GM12878 (cell line): Measurements from ENCODE around the gene HS3ST6. TPM values are rescaled to one million over a fixed set of nuclear protein-coding genes. Genes with fewer than 3 reads are reported as not detected.

Experiments
- ATF2 ChIP-seq: IDR thresholded peaks from 2 replicates; pipeline ENCODE4 v1.6.1; 2012; ENCODE audit warnings: low read length, inconsistent platforms
- BCL11A ChIP-seq: IDR thresholded peaks from 2 replicates; pipeline ENCODE4 v1.6.1; 2011; ENCODE audit warnings: low read depth, low read length
- BRCA1 ChIP-seq: IDR thresholded peaks from 2 replicates; pipeline ENCODE4 v1.6.1; 2011; ENCODE audit warnings: low read depth, low read length, improper control_type of control experiment
- CREB1 ChIP-seq: IDR thresholded peaks from 2 replicates; pipeline ENCODE4 v1.6.1; 2012; ENCODE audit warnings: low read depth, mild to moderate bottlenecking, inconsistent platforms
- CREM ChIP-seq: IDR thresholded peaks from 2 replicates; pipeline ENCODE4 v1.6.1; 2014; ENCODE audit warnings: antibody characterized with exemption, low read depth
- DPF2 ChIP-seq: fragments of 450-650 bp; IDR thresholded peaks from 2 replicates; pipeline ENCODE4 v1.6.1; 2017; ENCODE audit warnings: mild to moderate bottlenecking
- EED ChIP-seq: sonication (generic); IDR thresholded peaks from 2 replicates; pipeline ENCODE4 v1.6.1; 2016; ENCODE audit warnings: antibody characterized with exemption, low read depth
- KAT2A ChIP-seq: conservative IDR thresholded peaks from 2 replicates; pipeline ENCODE4 v1.6.1; 2011; ENCODE audit warnings: low read depth, low read length; ENCODE audit not compliant: control insufficient read depth
- KLF5 ChIP-seq: fragments of 450-650 bp; IDR thresholded peaks from 2 replicates; pipeline ENCODE4 v1.6.1; 2014; ENCODE audit warnings: mild to moderate bottlenecking; ENCODE audit not compliant: partially characterized antibody
- LARP7 ChIP-seq: fragments of 450-650 bp; IDR thresholded peaks from 2 replicates; pipeline ENCODE4 v1.6.1; 2017; ENCODE audit warnings: mild to moderate bottlenecking
- MXI1 ChIP-seq: fragments of 150-350 bp; IDR thresholded peaks from 2 replicates; pipeline ENCODE4 v1.6.1; 2011; ENCODE audit warnings: low read depth, mild to moderate bottlenecking, inconsistent platforms, low read length, improper control_type of control experiment
- NR2C2 ChIP-seq: IDR thresholded peaks from 2 replicates; pipeline ENCODE4 v1.6.1; 2011; ENCODE audit warnings: borderline replicate concordance, low read depth; ENCODE audit not compliant: control insufficient read depth, insufficient read length
- NRF1 ChIP-seq: conservative IDR thresholded peaks from 2 replicates; pipeline ENCODE4 v1.6.1; 2011; ENCODE audit warnings: mild to moderate bottlenecking, low read depth, low read length, improper control_type of control experiment
- POLR2AphosphoS2 ChIP-seq: IDR thresholded peaks from 2 replicates; pipeline ENCODE4 v1.6.1; 2011; ENCODE audit warnings: low read depth, mild to moderate bottlenecking, low read length, improper control_type of control experiment, moderate library complexity
- POU2F2 ChIP-seq: IDR thresholded peaks from 3 replicates; pipeline ENCODE4 v1.6.1; 2011; ENCODE audit warnings: low read depth, mild to moderate bottlenecking, low read length, borderline replicate concordance
- RCOR1 ChIP-seq: conservative IDR thresholded peaks from 2 replicates; pipeline ENCODE4 v1.6.1; 2012; ENCODE audit warnings: low read depth, low read length, improper control_type of control experiment
- RUNX3 ChIP-seq: IDR thresholded peaks from 2 replicates; pipeline ENCODE4 v1.6.1; 2012; ENCODE audit warnings: low read length, inconsistent platforms
- SMAD5 ChIP-seq: IDR thresholded peaks from 2 replicates; pipeline ENCODE4 v1.6.1; 2016; ENCODE audit warnings: antibody characterized with exemption, low read depth
- SP1 ChIP-seq: IDR thresholded peaks from one replicate; pipeline ENCODE4 v1.6.1; 2011; ENCODE audit warnings: low read depth, low read length
- SPI1 ChIP-seq: IDR thresholded peaks from 2 replicates; pipeline ENCODE4 v1.6.1; 2011; ENCODE audit warnings: low read depth, mild to moderate bottlenecking, low read length, moderate library complexity, borderline replicate concordance; ENCODE audit not compliant: insufficient read depth
- TAF1 ChIP-seq: IDR thresholded peaks from 2 replicates; pipeline ENCODE4 v1.6.1; 2011; ENCODE audit warnings: mild to moderate bottlenecking, low read depth, low read length, borderline replicate concordance
- TCF12 ChIP-seq: IDR thresholded peaks from 2 replicates; pipeline ENCODE4 v1.6.1; 2011; ENCODE audit warnings: low read depth, mild to moderate bottlenecking, low read length
- YY1 ChIP-seq: IDR thresholded peaks from 2 replicates; pipeline ENCODE4 v1.6.1; 2011; ENCODE audit warnings: low read depth, mild to moderate bottlenecking, low read length
- ZBED1 ChIP-seq: IDR thresholded peaks from 2 replicates; pipeline ENCODE4 v1.6.1; 2016; ENCODE audit warnings: borderline replicate concordance
- ZNF207 ChIP-seq: fragments of 450-650 bp; IDR thresholded peaks from 2 replicates; pipeline ENCODE4 v1.6.1; 2014; ENCODE audit warnings: antibody characterized with exemption, mild to moderate bottlenecking, borderline replicate concordance
- ZNF24 ChIP-seq: fragments of 450-650 bp; IDR thresholded peaks from 2 replicates; pipeline ENCODE4 v1.6.1; 2017; ENCODE audit warnings: antibody characterized with exemption, mild to moderate bottlenecking
- ZNF622 ChIP-seq: fragments of 450-650 bp; IDR thresholded peaks from 2 replicates; pipeline ENCODE4 v1.6.1; 2017; ENCODE audit warnings: mild to moderate bottlenecking, inconsistent platforms
- ZZZ3 ChIP-seq: IDR thresholded peaks from 2 replicates; pipeline ENCODE4 v1.6.1; 2011; ENCODE audit warnings: low read depth; ENCODE audit not compliant: control insufficient read depth, insufficient read length
- polyA plus RNA-seq, 11 experiments: library from polyadenylated mRNA; depleted of rRNA in 4 of 11; unstranded in 6 of 11; stranded (reverse) in 5 of 11; fragments of >200 nt; fragmentation: Nextera tagmentation in 4 of 11; fragmentation: Illumina TruSeq in 1 of 11; extraction: Ambion mirVana in 4 of 11; extraction: Trizol in 1 of 11; gene quantifications; 1 replicate in 1 of 11; 2 replicates in 10 of 11; pipeline versions ENCODE4 v1.2.1 to v1.2.3, GENCODE V29; 2011 to 2016; ENCODE audit warnings: inconsistent platforms in 2 of 11, missing spikeins in 2 of 11, low read depth in 1 of 11
- total RNA-seq, 4 experiments: library from RNA; depleted of rRNA in 3 of 4; stranded (reverse); fragments of >200 nt in 3 of 4; fragmentation: Illumina TruSeq in 1 of 4; extraction: Trizol in 1 of 4; gene quantifications; 2 replicates each; pipeline versions ENCODE4 v1.2.1 to v1.2.3, GENCODE V29; 2013 to 2021
- TF ChIP-seq, protein P1 (sequence below): fragments of 450-650 bp; IDR thresholded peaks from 2 replicates; pipeline ENCODE4 v1.6.1; 2017; ENCODE audit warnings: low read depth, mild to moderate bottlenecking, moderate library complexity
- TF ChIP-seq, protein P2 (sequence below): fragments of 450-650 bp; IDR thresholded peaks from 2 replicates; pipeline ENCODE4 v1.6.1; 2016; ENCODE audit warnings: mild to moderate bottlenecking

HS3ST6 gene
- total and polyA plus RNA-seq, 10 of the 15 experiments (the other 5 are each of a cell fraction or from before 2014, with no cell fraction given), result not detected

- TF ChIP-seq POLR2AphosphoS2 (no peak), SMAD5 (no peak), TAF1 (no peak), MXI1 (peak; percentile 78), ZNF24 (0 out of 2 replicates have a peak, but pooled peaks have one; percentile 62), SPI1 (no peak), ZBED1 (no peak), SP1 (peak; percentile 29), ZNF622 (no peak), BRCA1 (no peak), ZNF207 (peak; percentile 60; the same call in 1 of the 2 replicates), ATF2 (no peak), CREM (no peak), TCF12 (no peak), KLF5 (no peak), BCL11A (no peak), EED (no peak), RCOR1 (no peak), NR2C2 (no peak), KAT2A (no peak), ZZZ3 (no peak), DPF2 (peak; percentile 70; the same call in 1 of the 2 replicates), NRF1 (peak; percentile 91), RUNX3 (peak; percentile 38), POU2F2 (no peak), CREB1 (no peak), LARP7 (peak; percentile 92), YY1 (peak; percentile 79)
- TF ChIP-seq, protein P1, sequence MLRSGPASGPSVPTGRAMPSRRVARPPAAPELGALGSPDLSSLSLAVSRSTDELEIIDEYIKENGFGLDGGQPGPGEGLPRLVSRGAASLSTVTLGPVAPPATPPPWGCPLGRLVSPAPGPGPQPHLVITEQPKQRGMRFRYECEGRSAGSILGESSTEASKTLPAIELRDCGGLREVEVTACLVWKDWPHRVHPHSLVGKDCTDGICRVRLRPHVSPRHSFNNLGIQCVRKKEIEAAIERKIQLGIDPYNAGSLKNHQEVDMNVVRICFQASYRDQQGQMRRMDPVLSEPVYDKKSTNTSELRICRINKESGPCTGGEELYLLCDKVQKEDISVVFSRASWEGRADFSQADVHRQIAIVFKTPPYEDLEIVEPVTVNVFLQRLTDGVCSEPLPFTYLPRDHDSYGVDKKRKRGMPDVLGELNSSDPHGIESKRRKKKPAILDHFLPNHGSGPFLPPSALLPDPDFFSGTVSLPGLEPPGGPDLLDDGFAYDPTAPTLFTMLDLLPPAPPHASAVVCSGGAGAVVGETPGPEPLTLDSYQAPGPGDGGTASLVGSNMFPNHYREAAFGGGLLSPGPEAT, result no peak
- TF ChIP-seq, protein P2, sequence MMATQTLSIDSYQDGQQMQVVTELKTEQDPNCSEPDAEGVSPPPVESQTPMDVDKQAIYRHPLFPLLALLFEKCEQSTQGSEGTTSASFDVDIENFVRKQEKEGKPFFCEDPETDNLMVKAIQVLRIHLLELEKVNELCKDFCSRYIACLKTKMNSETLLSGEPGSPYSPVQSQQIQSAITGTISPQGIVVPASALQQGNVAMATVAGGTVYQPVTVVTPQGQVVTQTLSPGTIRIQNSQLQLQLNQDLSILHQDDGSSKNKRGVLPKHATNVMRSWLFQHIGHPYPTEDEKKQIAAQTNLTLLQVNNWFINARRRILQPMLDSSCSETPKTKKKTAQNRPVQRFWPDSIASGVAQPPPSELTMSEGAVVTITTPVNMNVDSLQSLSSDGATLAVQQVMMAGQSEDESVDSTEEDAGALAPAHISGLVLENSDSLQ, result no peak
These were observed 11.5 kb upstream of the HS3ST6 start (continued) for GRCh38 chr16:1929578-1930337.
